Bronchial epithelial cell (primary cell): Measurements from ENCODE around the gene CIP2A. TPM values are rescaled to one million over a fixed set of nuclear protein-coding genes. Genes with fewer than 3 reads are reported as not detected.

ENCODE experiments used
- DNase-seq: peaks from one replicate; pipeline ENCODE4 v3.0.0-alpha.2; 2010; ENCODE audit warnings: low read depth
- FAIRE-seq: peaks from 2 replicates; lab custom pipeline; 2011; peaks lifted over from hg19 to GRCh38; lab: Jason Lieb, UNC
- H3K27me3 ChIP-seq: 2 replicates; pipeline ENCODE4 v1.5.1; 2011; ENCODE audit warnings: low read length; ENCODE audit not compliant: control insufficient read depth, insufficient read depth
- H3K36me3 ChIP-seq: 2 replicates; pipeline ENCODE4 v1.5.1; 2011; ENCODE audit warnings: low read length; ENCODE audit not compliant: control insufficient read depth, insufficient read depth
- H3K4me3 ChIP-seq: 2 replicates; pipeline ENCODE4 v1.5.1; 2011; ENCODE audit warnings: mild to moderate bottlenecking, low read depth, low read length, control low read depth
- CTCF ChIP-seq: IDR thresholded peaks from 2 replicates; pipeline ENCODE4 v1.5.1; 2011; ENCODE audit warnings: mild to moderate bottlenecking, moderate library complexity, low read length, control low read depth, inconsistent platforms; ENCODE audit not compliant: insufficient read depth, severe bottlenecking
- total RNA-seq: library from RNA; depleted of rRNA; stranded (reverse); fragments of >200 nt; gene quantifications from 2 replicates; pipeline ENCODE4 v1.2.1, GENCODE V29; 2014

Gene CIP2A
- total RNA-seq, 1 donor from 2014 or later = 0.79 TPM

- DNase-seq (no peak), FAIRE-seq (no peak)
- Histone ChIP-seq H3K36me3 (no peaks in the 10 kb centered on the region), H3K4me3 (no peak overlapping the region), H3K27me3 (no peaks in the 10 kb centered on the region)
- no peak for TF ChIP-seq CTCF
Observed at GRCh38 chr3:108509871-108510270, 79.4 kb downstream of the CIP2A start.

DNA sequence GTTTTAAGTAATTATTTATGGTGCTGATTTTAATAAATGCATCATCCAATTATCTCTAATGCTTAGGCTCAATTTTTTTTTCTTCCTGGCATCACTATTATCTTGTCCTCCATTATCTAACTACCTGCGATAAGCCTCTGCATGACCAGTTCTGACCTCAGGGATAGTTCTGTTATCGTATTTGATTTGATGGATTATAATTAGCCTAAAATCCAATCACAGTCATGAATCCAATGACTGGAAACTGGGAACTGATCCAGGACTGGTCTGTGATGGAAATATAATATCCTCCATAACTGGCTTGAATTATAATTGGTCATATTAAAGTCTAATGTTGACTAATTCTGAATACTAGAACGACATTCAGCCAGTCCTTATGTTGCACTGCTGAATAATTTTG lies 80.0 kb downstream of the CIP2A start:
- no peak overlapping the region for H3K4me3 ChIP-seq
- no peaks in the 10 kb centered on the region for H3K36me3 ChIP-seq
- no peak for TF ChIP-seq CTCF
- no peak for FAIRE-seq
- DNase-seq = no peak
- H3K27me3 ChIP-seq = no peaks in the 10 kb centered on the region

GRCh38 chr3:108507902-108508301 lies 81.3 kb downstream of the CIP2A start:
- TF ChIP-seq CTCF = no peak
- no peaks in the 10 kb centered on the region for H3K36me3 ChIP-seq
- DNase-seq (no peak), FAIRE-seq (no peak)
- H3K4me3 ChIP-seq = no peak overlapping the region
- H3K27me3 ChIP-seq = no peaks in the 10 kb centered on the region

DNA sequence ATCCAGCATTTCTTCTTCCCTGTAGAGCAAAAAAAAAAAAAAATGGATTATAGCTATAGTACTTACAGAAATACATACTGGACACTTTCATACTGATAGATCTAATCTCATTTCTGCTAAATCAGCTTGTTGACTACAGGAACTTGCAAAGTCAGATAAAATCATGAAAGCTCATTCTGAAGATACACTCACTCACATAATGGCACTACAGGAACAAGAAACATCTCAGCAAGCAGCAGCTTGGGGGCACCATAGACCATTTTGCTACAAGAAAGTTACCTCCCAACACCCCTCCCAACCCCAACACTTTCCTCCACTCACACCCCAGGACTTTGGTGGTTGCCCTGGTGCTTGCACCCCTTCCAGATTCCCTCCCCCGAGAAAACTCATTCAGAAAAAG lies 83.4 kb downstream of the CIP2A start:
- FAIRE-seq (no peak), DNase-seq (no peak)
- Histone ChIP-seq H3K27me3 (no peaks in the 10 kb centered on the region), H3K36me3 (no peaks in the 10 kb centered on the region), H3K4me3 (no peak overlapping the region)
- no peak for TF ChIP-seq CTCF

GRCh38 chr3:108503722-108504121 lies 85.5 kb downstream of the CIP2A start:
- Histone ChIP-seq H3K27me3 (no peaks in the 10 kb centered on the region), H3K36me3 (no peaks in the 10 kb centered on the region), H3K4me3 (no peak overlapping the region)
- TF ChIP-seq CTCF = no peak
- FAIRE-seq = no peak
- no peak for DNase-seq

GRCh38 chr3:108501535-108501934 lies 87.7 kb downstream of the CIP2A start:
- Histone ChIP-seq H3K36me3 (no peaks in the 10 kb centered on the region), H3K27me3 (no peaks in the 10 kb centered on the region), H3K4me3 (no peak overlapping the region)
- FAIRE-seq (peak; percentile 62), DNase-seq (no peak)
- TF ChIP-seq CTCF = no peak
